T-helper 2 cell treated with Interferon-gamma antibody and Interleukin-4, amounts not matched to agents 100 ng/mL and 5 ng/mL, for 36 hours (primary cell): ENCODE data around the gene UBALD1. TPM values are rescaled to one million over a fixed set of nuclear protein-coding genes. Genes with fewer than 3 reads are reported as not detected.

Experiments used
- intact Hi-C: fragments of 100-400 bp; cut with micrococcal nuclease; formaldehyde crosslinking; loops from one replicate; pipeline ENCODE4 v1.15.1; 2023
- total RNA-seq: library from RNA; stranded (reverse); gene quantifications from 2 replicates; pipeline ENCODE4 v1.2.3, GENCODE V29; 2022

Gene UBALD1
- total RNA-seq, 1 donor from 2014 or later, result 22.1 TPM

GRCh38 chr16:4646773-4647643 is 32.3 kb upstream of the UBALD1 start:
- intact Hi-C loops, result no loop called here

GRCh38 chr16:4641895-4642294 is 27.2 kb upstream of the UBALD1 start:
- intact Hi-C loops, result no loop called here

GRCh38 chr16:4641306-4641687 is 26.6 kb upstream of the UBALD1 start:
- intact Hi-C loops, result no loop called here

GRCh38 chr16:4640572-4641305 is 26.1 kb upstream of the UBALD1 start:
- intact Hi-C loops, result no loop called here

GRCh38 chr16:4639899-4640509 is 25.3 kb upstream of the UBALD1 start:
- intact Hi-C loops, result no loop called here

GRCh38 chr16:4637501-4638166 is 22.9 kb upstream of the UBALD1 start:
- intact Hi-C loops, result no loop called here

- intact Hi-C loops, result no loop called here
Measured at GRCh38 chr16:4636196-4636595, 21.5 kb upstream of the UBALD1 start.

- intact Hi-C loops, result no loop called here
Measured at GRCh38 chr16:4634768-4635167, 20.1 kb upstream of the UBALD1 start.

GRCh38 chr16:4633910-4634635 is 19.4 kb upstream of the UBALD1 start:
- intact Hi-C loops, result no loop called here

- intact Hi-C loops, result no loop called here
Measured at GRCh38 chr16:4631444-4631843, 16.8 kb upstream of the UBALD1 start.

GRCh38 chr16:4628283-4628682 is 13.6 kb upstream of the UBALD1 start:
- intact Hi-C loops, result no loop called here

GRCh38 chr16:4626396-4626795 is 11.7 kb upstream of the UBALD1 start:
- intact Hi-C loops, result no loop called here

GRCh38 chr16:4625560-4626159 is 11.0 kb upstream of the UBALD1 start:
- intact Hi-C loops, result loop anchor here (2.0 kb wide), 3 partner anchors 109 to 201 kb away; partner anchors contain the start of genes ANKS3, DNAAF8, DNAJA3 and HMOX2

- intact Hi-C loops, result loop anchor here (1.0 to 2.0 kb wide), 6 partner anchors 9 to 222 kb away; partner anchors contain the start of genes ANKS3, DNAAF8, DNAJA3 and GLYR1
Measured at GRCh38 chr16:4624827-4625559, 10.3 kb upstream of the UBALD1 start.

- intact Hi-C loops, result loop anchor here (1.0 to 2.0 kb wide), 6 partner anchors 8 to 223 kb away; partner anchors contain the start of genes ANKS3, DNAAF8, DNAJA3 and GLYR1
Measured at GRCh38 chr16:4624015-4624826, 9.5 kb upstream of the UBALD1 start, which contains the start of gene MGRN1. MGRN1 (plus strand) TSS chr16:4624826; CDS start chr16:4624961, 135 bp downstream.

- intact Hi-C loops, result no loop called here
Measured at GRCh38 chr16:4623593-4623992, 8.9 kb upstream of the UBALD1 start.

- intact Hi-C loops, result loop anchor here (5.0 to 10.0 kb wide), 4 partner anchors 114 to 344 kb away; partner anchors contain the start of genes TFAP4 and ZNF500
Measured at GRCh38 chr16:4618645-4619418, 4.1 kb upstream of the UBALD1 start.
